Measurements from ENCODE around the gene RNF144A.

Gene RNF144A

GRCh38 chr2:7024261-7024660, 107.0 kb downstream of the RNF144A start:
- peaks cover 76% of the 10 kb centered on the region for H3K36me3 ChIP-seq (ENCODE audit: insufficient read depth, low read length)
- no peaks in the 10 kb centered on the region for H3K9me3 ChIP-seq (ENCODE audit: low read length)
- no peak overlapping the region for H3K4me3 ChIP-seq (ENCODE audit: low read length)
- H2AFZ ChIP-seq (ENCODE audit: low read depth, low read length) = no peak overlapping the region
- H3K27me3 ChIP-seq (ENCODE audit: insufficient read depth, low read length) = no peaks in the 10 kb centered on the region
- H3K4me1 ChIP-seq (ENCODE audit: insufficient read depth, low read length) = peaks cover under 1% of the 10 kb centered on the region

GRCh38 chr2:7025082-7025481, 107.9 kb downstream of the RNF144A start:
- peaks cover 78% of the 10 kb centered on the region for H3K36me3 ChIP-seq (ENCODE audit: insufficient read depth, low read length)
- H3K9me3 ChIP-seq (ENCODE audit: low read length) = no peaks in the 10 kb centered on the region
- H3K4me1 ChIP-seq (ENCODE audit: insufficient read depth, low read length) = no peaks in the 10 kb centered on the region
- H3K27me3 ChIP-seq (ENCODE audit: insufficient read depth, low read length) = no peaks in the 10 kb centered on the region
- no peak overlapping the region for H2AFZ ChIP-seq (ENCODE audit: low read depth, low read length)
- no peak overlapping the region for H3K4me3 ChIP-seq (ENCODE audit: low read length)

GRCh38 chr2:7026742-7027141, 109.5 kb downstream of the RNF144A start:
- Histone ChIP-seq H3K27me3 (ENCODE audit: insufficient read depth, low read length) (no peaks in the 10 kb centered on the region), H3K9me3 (ENCODE audit: low read length) (no peaks in the 10 kb centered on the region), H3K36me3 (ENCODE audit: insufficient read depth, low read length) (peaks cover 78% of the 10 kb centered on the region), H2AFZ (ENCODE audit: low read depth, low read length) (no peak overlapping the region), H3K4me3 (ENCODE audit: low read length) (no peak overlapping the region), H3K4me1 (ENCODE audit: insufficient read depth, low read length) (no peaks in the 10 kb centered on the region)

- H2AFZ ChIP-seq (ENCODE audit: low read depth, low read length) = no peak overlapping the region
Measured at GRCh38 chr2:7027411-7027810, 110.2 kb downstream of the RNF144A start.

GRCh38 chr2:7027956-7028655, 110.9 kb downstream of the RNF144A start:
- Histone ChIP-seq H3K27me3 (ENCODE audit: insufficient read depth, low read length) (no peaks in the 10 kb centered on the region), H3K4me3 (ENCODE audit: low read length) (no peak overlapping the region), H2AFZ (ENCODE audit: low read depth, low read length) (no peak overlapping the region), H3K36me3 (ENCODE audit: insufficient read depth, low read length) (peaks cover 78% of the 10 kb centered on the region), H3K9me3 (ENCODE audit: low read length) (no peaks in the 10 kb centered on the region), H3K4me1 (ENCODE audit: insufficient read depth, low read length) (no peaks in the 10 kb centered on the region)

More at GRCh38 chr2:7027411-7027810, 110.2 kb downstream of the RNF144A start:
- peaks cover 77% of the 10 kb centered on the region for H3K36me3 ChIP-seq (ENCODE audit: insufficient read depth, low read length)
- H3K27me3 ChIP-seq (ENCODE audit: insufficient read depth, low read length) = no peaks in the 10 kb centered on the region
- no peaks in the 10 kb centered on the region for H3K9me3 ChIP-seq (ENCODE audit: low read length)
- no peaks in the 10 kb centered on the region for H3K4me1 ChIP-seq (ENCODE audit: insufficient read depth, low read length)
- H3K4me3 ChIP-seq (ENCODE audit: low read length) = no peak overlapping the region

GRCh38 chr2:7028846-7029245, 111.6 kb downstream of the RNF144A start:
- Histone ChIP-seq H3K36me3 (ENCODE audit: insufficient read depth, low read length) (peaks cover 82% of the 10 kb centered on the region), H3K27me3 (ENCODE audit: insufficient read depth, low read length) (no peaks in the 10 kb centered on the region), H3K4me3 (ENCODE audit: low read length) (no peak overlapping the region), H3K4me1 (ENCODE audit: insufficient read depth, low read length) (no peaks in the 10 kb centered on the region), H2AFZ (ENCODE audit: low read depth, low read length) (no peak overlapping the region), H3K9me3 (ENCODE audit: low read length) (no peaks in the 10 kb centered on the region)

- Histone ChIP-seq H3K27me3 (ENCODE audit: insufficient read depth, low read length) (no peaks in the 10 kb centered on the region), H3K9me3 (ENCODE audit: low read length) (no peaks in the 10 kb centered on the region), H3K36me3 (ENCODE audit: insufficient read depth, low read length) (peaks cover 78% of the 10 kb centered on the region), H3K4me1 (ENCODE audit: insufficient read depth, low read length) (no peaks in the 10 kb centered on the region), H2AFZ (ENCODE audit: low read depth, low read length) (no peak overlapping the region), H3K4me3 (ENCODE audit: low read length) (no peak overlapping the region)
Measured at GRCh38 chr2:7029291-7030059, 112.3 kb downstream of the RNF144A start.

GRCh38 chr2:7030810-7031209, 113.6 kb downstream of the RNF144A start:
- Histone ChIP-seq H3K4me1 (ENCODE audit: insufficient read depth, low read length) (no peaks in the 10 kb centered on the region), H3K4me3 (ENCODE audit: low read length) (no peak overlapping the region), H3K9me3 (ENCODE audit: low read length) (no peaks in the 10 kb centered on the region), H3K27me3 (ENCODE audit: insufficient read depth, low read length) (no peaks in the 10 kb centered on the region), H3K36me3 (ENCODE audit: insufficient read depth, low read length) (peaks cover 77% of the 10 kb centered on the region), H2AFZ (ENCODE audit: low read depth, low read length) (no peak overlapping the region)

GRCh38 chr2:7031547-7032245, 114.5 kb downstream of the RNF144A start:
- Histone ChIP-seq H2AFZ (ENCODE audit: low read depth, low read length) (no peak overlapping the region), H3K4me1 (ENCODE audit: insufficient read depth, low read length) (no peaks in the 10 kb centered on the region), H3K36me3 (ENCODE audit: insufficient read depth, low read length) (peaks cover 73% of the 10 kb centered on the region), H3K9me3 (ENCODE audit: low read length) (no peaks in the 10 kb centered on the region), H3K27me3 (ENCODE audit: insufficient read depth, low read length) (no peaks in the 10 kb centered on the region), H3K4me3 (ENCODE audit: low read length) (no peak overlapping the region)

- Histone ChIP-seq H2AFZ (ENCODE audit: low read depth, low read length) (no peak overlapping the region), H3K4me3 (ENCODE audit: low read length) (no peak overlapping the region), H3K36me3 (ENCODE audit: insufficient read depth, low read length) (peaks cover 73% of the 10 kb centered on the region), H3K9me3 (ENCODE audit: low read length) (no peaks in the 10 kb centered on the region), H3K4me1 (ENCODE audit: insufficient read depth, low read length) (no peaks in the 10 kb centered on the region), H3K27me3 (ENCODE audit: insufficient read depth, low read length) (no peaks in the 10 kb centered on the region)
Measured at GRCh38 chr2:7032371-7032770, 115.2 kb downstream of the RNF144A start.

- no peaks in the 10 kb centered on the region for H3K4me1 ChIP-seq (ENCODE audit: insufficient read depth, low read length)
- H2AFZ ChIP-seq (ENCODE audit: low read depth, low read length) = no peak overlapping the region
- peaks cover 68% of the 10 kb centered on the region for H3K36me3 ChIP-seq (ENCODE audit: insufficient read depth, low read length)
- no peak overlapping the region for H3K4me3 ChIP-seq (ENCODE audit: low read length)
- no peaks in the 10 kb centered on the region for H3K27me3 ChIP-seq (ENCODE audit: insufficient read depth, low read length)
- no peaks in the 10 kb centered on the region for H3K9me3 ChIP-seq (ENCODE audit: low read length)
Measured at GRCh38 chr2:7033136-7033960, 116.1 kb downstream of the RNF144A start.

- no peaks in the 10 kb centered on the region for H3K4me1 ChIP-seq (ENCODE audit: insufficient read depth, low read length)
- peaks cover 66% of the 10 kb centered on the region for H3K36me3 ChIP-seq (ENCODE audit: insufficient read depth, low read length)
- no peaks in the 10 kb centered on the region for H3K9me3 ChIP-seq (ENCODE audit: low read length)
- no peaks in the 10 kb centered on the region for H3K27me3 ChIP-seq (ENCODE audit: insufficient read depth, low read length)
- H3K4me3 ChIP-seq (ENCODE audit: low read length) = no peak overlapping the region
- no peak overlapping the region for H2AFZ ChIP-seq (ENCODE audit: low read depth, low read length)
Measured at GRCh38 chr2:7034303-7034702, 117.1 kb downstream of the RNF144A start.
